ENCODE data around the gene TMEM50B.

DNA sequence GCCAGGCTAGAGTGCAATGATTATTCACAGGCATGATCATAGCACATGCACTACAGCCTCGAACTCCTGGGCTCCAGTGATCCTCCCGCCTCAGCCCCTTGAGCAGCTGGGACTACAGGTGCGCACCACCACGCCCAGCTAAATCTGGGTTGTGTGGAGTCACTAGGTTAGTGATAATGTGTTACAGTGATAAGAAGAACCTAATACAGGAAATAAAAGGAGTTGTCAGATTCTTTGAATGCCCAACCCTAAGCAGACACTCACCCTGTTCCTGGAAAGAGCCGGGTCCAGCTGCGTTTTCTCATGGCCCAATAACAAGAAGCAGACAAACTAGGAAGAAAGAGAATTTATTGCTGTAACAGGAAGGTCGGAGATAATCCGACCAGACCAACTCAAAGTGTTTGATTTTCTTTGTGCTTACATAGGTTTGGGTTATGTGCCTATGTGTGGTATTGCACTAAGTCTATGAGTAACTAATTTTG lies 67.8 kb downstream of the TMEM50B start:
- TF ChIP-seq EZH2 (IDR thresholded peaks at IDR 0.05; ENCODE audit: borderline replicate concordance): no peak
- TF ChIP-seq, protein P1, sequence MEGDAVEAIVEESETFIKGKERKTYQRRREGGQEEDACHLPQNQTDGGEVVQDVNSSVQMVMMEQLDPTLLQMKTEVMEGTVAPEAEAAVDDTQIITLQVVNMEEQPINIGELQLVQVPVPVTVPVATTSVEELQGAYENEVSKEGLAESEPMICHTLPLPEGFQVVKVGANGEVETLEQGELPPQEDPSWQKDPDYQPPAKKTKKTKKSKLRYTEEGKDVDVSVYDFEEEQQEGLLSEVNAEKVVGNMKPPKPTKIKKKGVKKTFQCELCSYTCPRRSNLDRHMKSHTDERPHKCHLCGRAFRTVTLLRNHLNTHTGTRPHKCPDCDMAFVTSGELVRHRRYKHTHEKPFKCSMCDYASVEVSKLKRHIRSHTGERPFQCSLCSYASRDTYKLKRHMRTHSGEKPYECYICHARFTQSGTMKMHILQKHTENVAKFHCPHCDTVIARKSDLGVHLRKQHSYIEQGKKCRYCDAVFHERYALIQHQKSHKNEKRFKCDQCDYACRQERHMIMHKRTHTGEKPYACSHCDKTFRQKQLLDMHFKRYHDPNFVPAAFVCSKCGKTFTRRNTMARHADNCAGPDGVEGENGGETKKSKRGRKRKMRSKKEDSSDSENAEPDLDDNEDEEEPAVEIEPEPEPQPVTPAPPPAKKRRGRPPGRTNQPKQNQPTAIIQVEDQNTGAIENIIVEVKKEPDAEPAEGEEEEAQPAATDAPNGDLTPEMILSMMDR (IDR thresholded peaks at IDR 0.05; ENCODE audit: poor library complexity): no peak
- TF ChIP-seq EZH2phosphoT487 (IDR thresholded peaks at IDR 0.05; ENCODE audit: low read depth, severe bottlenecking, unreplicated experiment): no peak

All from hepatocyte (in vitro differentiated cells).